Measurements from ENCODE around the gene TNKS1BP1. TPM values are rescaled to one million over a fixed set of nuclear protein-coding genes. Genes with fewer than 3 reads are reported as not detected.

The TNKS1BP1 gene
- total RNA-seq, 4 donors from 2014 or later = 74.3 to 122 (median 119) TPM

DNA sequence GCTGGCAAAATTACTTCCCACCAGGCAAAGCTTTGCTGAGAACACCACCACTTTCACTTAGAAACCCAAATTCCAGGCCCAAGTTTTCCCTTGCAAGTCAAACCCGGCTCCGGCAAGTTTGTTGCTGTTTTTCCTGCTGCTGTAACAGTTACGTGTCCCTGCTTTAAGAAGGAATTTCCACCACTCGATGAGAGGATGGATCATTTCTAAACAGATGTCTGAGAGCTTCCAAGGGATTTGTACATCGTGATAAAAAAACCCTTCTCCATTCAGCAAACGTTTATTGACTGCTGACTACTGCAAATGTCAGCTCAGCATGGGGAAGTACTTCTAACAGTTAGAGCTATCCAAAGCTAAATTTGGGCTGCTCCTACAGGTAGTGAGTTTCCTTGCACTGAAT, 33.1 kb upstream of the TNKS1BP1 start:
- TF ChIP-seq, protein P1, sequence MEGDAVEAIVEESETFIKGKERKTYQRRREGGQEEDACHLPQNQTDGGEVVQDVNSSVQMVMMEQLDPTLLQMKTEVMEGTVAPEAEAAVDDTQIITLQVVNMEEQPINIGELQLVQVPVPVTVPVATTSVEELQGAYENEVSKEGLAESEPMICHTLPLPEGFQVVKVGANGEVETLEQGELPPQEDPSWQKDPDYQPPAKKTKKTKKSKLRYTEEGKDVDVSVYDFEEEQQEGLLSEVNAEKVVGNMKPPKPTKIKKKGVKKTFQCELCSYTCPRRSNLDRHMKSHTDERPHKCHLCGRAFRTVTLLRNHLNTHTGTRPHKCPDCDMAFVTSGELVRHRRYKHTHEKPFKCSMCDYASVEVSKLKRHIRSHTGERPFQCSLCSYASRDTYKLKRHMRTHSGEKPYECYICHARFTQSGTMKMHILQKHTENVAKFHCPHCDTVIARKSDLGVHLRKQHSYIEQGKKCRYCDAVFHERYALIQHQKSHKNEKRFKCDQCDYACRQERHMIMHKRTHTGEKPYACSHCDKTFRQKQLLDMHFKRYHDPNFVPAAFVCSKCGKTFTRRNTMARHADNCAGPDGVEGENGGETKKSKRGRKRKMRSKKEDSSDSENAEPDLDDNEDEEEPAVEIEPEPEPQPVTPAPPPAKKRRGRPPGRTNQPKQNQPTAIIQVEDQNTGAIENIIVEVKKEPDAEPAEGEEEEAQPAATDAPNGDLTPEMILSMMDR (IDR thresholded peaks at IDR 0.05) = no peak
- TF ChIP-seq EP300 (IDR thresholded peaks at IDR 0.05; ENCODE audit: low read depth) (no peak), POLR2A (IDR thresholded peaks at IDR 0.05) (no peak), POLR2AphosphoS5 (IDR thresholded peaks at IDR 0.05) (no peak)
- 45 to 57% methylated on average over 4 to 6 of the region's 6 CpGs for WGBS, 2 donors (ENCODE audit: low coverage in 1 of 2)
- intact Hi-C loops (cut with DNase I; ENCODE audit: low total_unique reads) = no loop called here
- in situ Hi-C loops (cut with MboI; ENCODE audit: low pct_ligation_motif_present in 1 of 4, low pct_unique_long_range_greater_than_20kb in 1 of 4, low sequenced_read_pairs in 3 of 4) = no loop called here
- H3K27me3 ChIP-seq = no peaks in the 10 kb centered on the region
- no peaks in the 10 kb centered on the region for H3K9me3 ChIP-seq
- peaks cover 0 to 4% (median 0%) of the 10 kb centered on the region in 4 donors for H3K4me1 ChIP-seq
- DNase-seq = no peak
- H3K4me3 ChIP-seq = no peak overlapping the region
- H3K27ac ChIP-seq = peak overlapping the region in 1 of 4 donors; percentile 2
- no peaks in the 10 kb centered on the region for H3K36me3 ChIP-seq

DNA sequence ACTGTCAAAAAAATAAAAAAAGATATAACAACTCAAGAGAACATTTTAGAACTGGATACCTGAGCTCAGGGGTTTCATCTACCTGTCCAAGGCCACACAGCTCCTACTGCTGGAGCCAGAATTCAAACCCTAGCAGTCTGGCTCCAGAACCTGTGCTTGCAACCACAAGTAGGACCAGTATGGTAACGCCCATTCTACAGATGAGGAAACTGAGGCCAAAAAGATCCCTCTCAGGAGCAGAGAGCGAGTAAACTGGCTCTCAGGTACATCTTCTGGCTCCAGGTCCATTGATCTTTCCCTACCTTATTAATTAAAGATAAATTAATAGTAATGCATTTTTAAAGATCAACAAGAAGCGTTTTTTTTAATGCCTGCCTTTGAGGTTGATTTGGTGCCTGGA, 32.6 kb upstream of the TNKS1BP1 start:
- in situ Hi-C loops (cut with MboI; ENCODE audit: low pct_ligation_motif_present in 1 of 4, low pct_unique_long_range_greater_than_20kb in 1 of 4, low sequenced_read_pairs in 3 of 4) = no loop called here
- H3K27me3 ChIP-seq = no peaks in the 10 kb centered on the region
- peaks cover 0 to 4% (median 0%) of the 10 kb centered on the region in 4 donors for H3K4me1 ChIP-seq
- H3K9me3 ChIP-seq = no peaks in the 10 kb centered on the region
- DNase-seq = no peak
- intact Hi-C loops (cut with DNase I; ENCODE audit: low total_unique reads) = no loop called here
- H3K27ac ChIP-seq = peak overlapping the region in 1 of 4 donors; percentile 2
- no peak overlapping the region for H3K4me3 ChIP-seq
- WGBS, 2 donors (ENCODE audit: low coverage in 1 of 2) = 81 to 86% methylated on average over 3 of the region's 3 CpGs
- TF ChIP-seq EP300 (IDR thresholded peaks at IDR 0.05; ENCODE audit: low read depth) (no peak), POLR2A (IDR thresholded peaks at IDR 0.05) (no peak), POLR2AphosphoS5 (IDR thresholded peaks at IDR 0.05) (no peak)
- TF ChIP-seq, protein P1 (IDR thresholded peaks at IDR 0.05) = no peak
- H3K36me3 ChIP-seq = no peaks in the 10 kb centered on the region

DNA sequence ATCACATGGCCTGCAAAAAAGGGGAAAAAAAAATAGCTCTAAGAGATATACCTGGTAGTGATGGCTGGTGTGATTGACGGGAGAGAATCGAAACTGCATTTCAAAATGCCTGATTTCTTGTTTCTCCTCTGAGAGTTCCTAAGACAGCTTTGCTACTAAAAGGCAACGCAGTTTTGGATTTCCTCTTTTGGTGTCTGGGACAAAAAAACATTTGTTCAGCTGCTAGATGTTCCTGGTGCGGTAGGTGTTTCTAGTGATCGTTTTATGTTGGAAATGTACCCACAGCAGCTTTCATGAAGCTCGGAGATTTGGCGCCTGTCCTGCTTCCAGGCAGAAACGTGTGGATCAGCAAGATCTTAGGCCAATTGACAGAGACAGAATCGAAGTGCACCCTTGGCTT, 31.5 kb upstream of the TNKS1BP1 start:
- Histone ChIP-seq H3K4me3 (no peak overlapping the region), H3K27ac (no peak overlapping the region), H3K9me3 (no peaks in the 10 kb centered on the region), H3K4me1 (peaks cover 0 to 4% (median 0%) of the 10 kb centered on the region in 4 donors), H3K36me3 (no peaks in the 10 kb centered on the region), H3K27me3 (no peaks in the 10 kb centered on the region)
- intact Hi-C loops (cut with DNase I; ENCODE audit: low total_unique reads) = no loop called here
- in situ Hi-C loops (cut with MboI; ENCODE audit: low pct_ligation_motif_present in 1 of 4, low pct_unique_long_range_greater_than_20kb in 1 of 4, low sequenced_read_pairs in 3 of 4) = no loop called here
- 65 to 69% methylated on average over 3 to 9 of the region's 9 CpGs for WGBS, 2 donors (ENCODE audit: low coverage in 1 of 2)
- TF ChIP-seq, protein P1 (IDR thresholded peaks at IDR 0.05) = no peak
- TF ChIP-seq POLR2A (IDR thresholded peaks at IDR 0.05) = no peak
- TF ChIP-seq POLR2AphosphoS5 (IDR thresholded peaks at IDR 0.05) = no peak
- no peak for TF ChIP-seq EP300 (IDR thresholded peaks at IDR 0.05; ENCODE audit: low read depth)
- DNase-seq = no peak

DNA sequence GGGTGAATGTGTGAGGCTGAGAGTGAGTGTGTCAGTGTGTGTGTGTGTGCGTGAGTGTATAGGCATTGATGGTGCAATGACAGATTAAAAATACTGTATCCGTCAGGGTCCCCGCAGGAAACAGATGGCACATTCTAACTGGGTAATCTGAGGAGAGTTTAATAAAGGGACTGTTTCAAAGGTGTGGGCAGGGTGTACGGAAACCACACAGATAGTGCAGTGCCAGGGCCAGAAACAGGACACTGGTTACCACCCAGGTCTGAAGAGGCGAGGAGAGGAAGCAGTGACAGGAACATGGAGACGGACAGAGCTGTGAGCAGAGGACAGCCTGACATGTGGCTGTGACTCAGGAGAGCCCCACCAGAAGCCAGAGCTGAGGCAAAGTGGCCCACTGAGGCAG, 29.9 kb upstream of the TNKS1BP1 start:
- TF ChIP-seq EP300 (IDR thresholded peaks at IDR 0.05; ENCODE audit: low read depth) (no peak), POLR2AphosphoS5 (IDR thresholded peaks at IDR 0.05) (no peak), POLR2A (IDR thresholded peaks at IDR 0.05) (no peak)
- TF ChIP-seq, protein P1 (IDR thresholded peaks at IDR 0.05) = no peak
- intact Hi-C loops (cut with DNase I; ENCODE audit: low total_unique reads) (no loop called here), in situ Hi-C loops (cut with MboI; ENCODE audit: low pct_ligation_motif_present in 1 of 4, low pct_unique_long_range_greater_than_20kb in 1 of 4, low sequenced_read_pairs in 3 of 4) (no loop called here)
- WGBS, 2 donors (ENCODE audit: low coverage in 1 of 2) = 84 to 90% methylated on average over 3 to 6 of the region's 6 CpGs
- Histone ChIP-seq H3K4me1 (peaks cover 0 to 4% (median 2%) of the 10 kb centered on the region in 4 donors), H3K27ac (no peak overlapping the region), H3K36me3 (no peaks in the 10 kb centered on the region), H3K4me3 (no peak overlapping the region), H3K9me3 (no peaks in the 10 kb centered on the region), H3K27me3 (no peaks in the 10 kb centered on the region)
- no peak for DNase-seq

All from transverse colon (tissue), 4 donors.